Measurements from ENCODE around the gene PITPNM1.
"Not testable (repeated sequence)": the region's sequence is repeated elsewhere in the genome, so short reads cannot be mapped to it uniquely, and the experiment has no call there.

The PITPNM1 gene

DNA sequence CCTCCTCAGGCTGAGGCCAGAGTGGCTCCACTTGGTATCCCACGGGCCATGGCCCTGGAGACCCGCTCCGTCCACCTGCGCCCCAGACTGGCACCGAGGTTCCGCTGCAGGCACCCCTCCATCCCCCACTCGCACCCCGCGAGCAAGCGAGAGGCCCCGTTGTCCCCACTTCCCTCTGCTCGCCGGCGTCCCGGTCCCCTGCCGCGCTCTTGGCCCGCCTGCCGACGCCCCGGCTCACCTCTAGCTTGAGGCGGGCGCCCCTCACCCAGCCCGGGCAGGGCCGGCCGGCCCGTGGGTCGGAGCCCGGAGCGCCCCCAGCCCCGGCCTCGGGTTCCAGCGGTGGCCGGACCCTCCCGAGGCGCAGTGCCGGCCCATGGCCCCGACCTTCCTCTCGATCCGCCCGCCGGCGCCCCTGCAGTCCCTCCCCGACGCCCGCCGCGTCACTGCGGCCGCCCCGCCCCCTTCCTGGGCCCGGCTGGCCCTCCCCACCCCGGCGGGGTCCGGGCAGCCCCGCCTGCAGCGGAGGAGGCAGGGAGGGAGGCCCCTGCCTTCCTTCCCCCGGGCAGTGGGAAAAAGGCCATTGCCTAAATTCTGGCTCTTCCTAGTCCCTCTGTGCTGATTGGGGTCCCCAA, at the start of gene PITPNM1:
Gene PITPNM1 (minus strand): TSS at position 414 of the 632 bp plus-strand sequence. CDS start 1,183 bp downstream, outside the sequence.
- no peak for DNase-seq (ENCODE audit: low spot score)

DNA sequence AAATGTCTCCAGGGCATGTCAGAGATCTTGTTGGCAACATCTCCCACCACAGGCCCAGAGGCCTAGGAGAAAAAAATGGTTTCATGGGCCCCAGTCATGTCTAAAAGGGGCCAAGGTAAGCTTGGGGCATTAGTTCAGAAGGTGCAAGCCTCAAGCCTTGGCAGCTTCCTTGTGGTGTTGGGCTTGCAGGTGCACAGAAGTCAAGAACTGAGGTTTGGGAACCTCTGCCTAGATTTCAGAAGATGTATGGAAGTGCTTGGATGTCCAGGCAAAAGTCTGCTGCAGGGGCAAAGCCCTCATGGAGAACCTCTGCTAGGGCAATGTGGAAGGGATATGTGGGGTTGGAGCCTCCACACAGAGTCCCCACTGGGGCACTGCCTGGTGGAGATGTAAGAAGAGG, 46.5 kb upstream of the PITPNM1 start:
- DNase-seq (ENCODE audit: low spot score) = not testable (repeated sequence)

DNA sequence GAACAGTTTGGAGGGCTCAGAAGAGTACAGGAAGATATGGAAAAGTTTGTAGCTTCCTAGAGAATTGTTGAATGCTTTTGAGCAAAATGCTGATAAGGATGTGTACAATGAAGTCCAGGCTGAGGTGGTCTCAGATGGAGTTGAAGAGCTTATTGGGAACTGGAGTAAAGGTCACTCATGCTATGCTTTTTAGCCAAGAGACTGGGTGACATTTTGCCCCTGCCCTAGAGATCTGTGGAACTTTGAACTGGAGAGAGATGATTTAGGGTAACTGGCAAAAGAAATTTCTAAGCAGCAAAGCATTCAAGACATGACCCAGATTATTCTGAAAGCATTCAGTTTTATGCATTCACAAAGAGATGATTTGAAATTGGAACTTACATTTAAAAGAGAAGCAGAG, 46.0 kb upstream of the PITPNM1 start:
- no peak for DNase-seq (ENCODE audit: low spot score)

DNA sequence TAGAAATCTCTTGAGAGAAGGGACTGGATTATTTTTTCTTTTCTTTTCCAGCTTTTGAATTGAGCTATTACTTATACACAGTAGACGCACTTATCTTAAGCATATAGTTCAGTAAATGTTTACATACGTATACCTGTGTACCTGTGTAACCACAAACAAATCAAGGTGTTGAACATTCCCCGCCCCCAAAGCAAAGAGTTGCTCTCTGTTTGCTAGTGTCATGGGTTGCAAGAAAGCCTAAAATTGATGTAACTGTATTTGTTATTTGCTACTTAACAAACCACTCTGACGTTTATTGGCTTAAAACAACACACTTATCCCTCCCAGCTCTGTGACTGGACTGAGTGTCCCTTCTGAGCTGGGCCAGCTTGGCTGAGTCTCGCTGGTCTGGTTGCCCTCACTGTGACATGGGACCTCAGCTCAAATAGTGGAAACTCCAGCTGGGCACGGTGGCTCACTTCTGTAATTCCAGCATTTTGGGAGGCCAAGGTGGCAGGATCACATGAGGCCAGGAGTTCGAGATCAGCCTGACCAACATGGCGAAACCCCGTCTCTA, 43.5 kb upstream of the PITPNM1 start:
- DNase-seq (ENCODE audit: low spot score) = no peak

DNA sequence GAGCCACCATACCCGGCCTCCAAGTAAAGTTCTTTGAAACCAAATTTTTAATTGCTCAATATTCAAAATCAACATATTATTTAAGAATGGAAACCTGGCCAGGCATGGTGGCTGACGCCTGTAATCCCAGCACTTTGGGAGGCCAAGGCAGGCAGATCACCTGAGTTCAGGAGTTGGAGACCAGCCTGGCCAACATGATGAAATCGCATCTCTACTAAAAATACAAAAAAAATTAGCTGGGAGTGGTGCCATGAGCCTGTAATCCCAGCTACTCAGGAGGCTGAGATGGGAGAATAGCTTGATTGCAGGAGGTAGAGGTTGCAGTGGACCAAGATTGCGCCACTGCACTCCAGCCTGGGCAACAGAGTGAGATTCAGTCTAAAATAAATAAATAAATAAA, 42.9 kb upstream of the PITPNM1 start:
- DNase-seq (ENCODE audit: low spot score) = not testable (repeated sequence)

DNA sequence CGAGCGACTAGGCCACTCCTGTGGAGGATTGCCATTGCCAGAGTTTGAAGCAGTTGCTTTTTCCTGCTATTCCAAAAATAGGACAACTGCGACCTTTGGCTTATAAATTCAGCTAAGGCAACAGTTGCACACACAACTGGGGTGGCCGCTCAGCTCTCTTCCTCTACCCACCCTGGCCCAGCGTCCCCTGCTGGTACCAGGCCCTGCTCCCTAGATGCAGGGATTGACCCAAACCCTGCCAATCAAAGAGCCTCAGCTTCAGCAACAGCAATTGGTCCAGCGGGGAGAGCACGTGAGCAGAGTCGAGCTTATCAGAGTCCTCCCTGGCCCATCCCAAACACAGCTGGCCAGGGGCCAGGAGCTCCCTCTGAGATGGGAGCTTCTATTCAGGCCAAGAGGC, 40.1 kb upstream of the PITPNM1 start:
- no peak for DNase-seq (ENCODE audit: low spot score)

DNA sequence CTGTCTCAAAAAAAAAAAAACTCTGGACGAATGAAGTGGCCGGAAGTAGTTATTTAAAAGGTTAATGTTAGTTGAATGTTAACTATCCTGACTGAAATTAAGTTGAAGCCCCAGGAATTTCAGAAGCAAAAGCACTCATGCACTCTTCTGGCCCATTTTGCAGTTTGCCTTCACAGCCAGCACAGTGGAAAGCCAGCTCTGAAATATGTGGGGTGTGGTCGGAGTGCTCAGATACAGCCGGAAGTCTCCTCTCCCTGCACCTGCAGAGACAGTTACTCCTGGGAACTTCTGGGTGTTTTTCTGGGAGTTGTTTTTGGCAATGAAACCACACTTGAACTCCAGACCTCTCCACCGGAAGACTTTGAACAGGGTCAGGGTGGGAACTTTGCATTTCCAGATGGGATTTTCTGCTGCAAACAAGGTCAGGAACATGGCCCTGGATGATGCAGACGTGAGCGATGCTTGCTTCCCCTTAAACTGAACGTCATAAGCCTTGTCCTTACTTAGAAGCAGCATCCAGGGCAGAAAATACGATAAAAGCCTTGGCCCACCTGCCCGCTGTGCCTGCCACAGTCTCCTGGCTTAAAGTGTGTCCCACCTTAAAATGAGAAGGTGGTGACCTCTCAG, 39.6 kb upstream of the PITPNM1 start:
- peak; percentile 7 for DNase-seq (ENCODE audit: low spot score)

DNA sequence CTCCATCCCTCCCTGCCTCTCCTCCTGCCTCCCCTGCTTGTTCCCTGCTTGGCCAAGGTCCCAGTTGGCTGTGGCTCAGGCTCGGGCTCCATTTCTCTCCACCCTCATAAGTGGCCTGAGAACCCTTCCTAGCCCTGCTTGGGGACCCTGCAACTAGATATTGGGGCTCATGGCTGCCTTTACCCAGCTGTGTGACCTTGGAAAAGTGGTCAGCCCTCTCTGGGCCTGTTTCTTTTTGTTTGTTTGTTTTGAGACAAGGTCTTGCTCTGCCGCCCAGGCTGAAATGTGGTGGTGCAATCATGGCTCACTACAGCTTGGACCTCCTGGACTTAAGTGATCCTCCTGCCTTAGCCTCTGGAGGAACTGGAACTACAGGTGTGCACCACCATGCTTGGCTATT, 38.4 kb upstream of the PITPNM1 start:
- DNase-seq (ENCODE audit: low spot score) = no peak

DNA sequence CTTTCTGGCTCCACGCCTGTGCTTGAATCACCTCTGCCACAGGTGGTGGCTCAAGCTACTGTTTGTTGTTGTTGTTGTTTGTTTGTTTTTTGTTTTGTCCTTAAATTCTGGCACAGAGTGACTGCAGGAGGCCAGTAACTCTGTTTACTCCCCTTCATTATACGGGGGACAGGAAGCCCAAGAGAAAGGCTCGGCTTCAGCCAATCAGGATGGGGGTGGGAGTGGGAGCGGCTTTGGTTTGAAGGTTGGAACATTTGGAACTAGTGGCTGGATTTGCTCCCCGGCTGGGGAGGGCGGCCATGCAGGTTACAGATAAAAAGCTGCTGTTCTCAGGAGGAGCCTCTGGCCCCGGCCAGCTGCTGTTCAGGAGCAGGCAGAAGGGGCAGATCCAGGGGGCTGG, 37.8 kb upstream of the PITPNM1 start:
- no peak for DNase-seq (ENCODE audit: low spot score)

DNA sequence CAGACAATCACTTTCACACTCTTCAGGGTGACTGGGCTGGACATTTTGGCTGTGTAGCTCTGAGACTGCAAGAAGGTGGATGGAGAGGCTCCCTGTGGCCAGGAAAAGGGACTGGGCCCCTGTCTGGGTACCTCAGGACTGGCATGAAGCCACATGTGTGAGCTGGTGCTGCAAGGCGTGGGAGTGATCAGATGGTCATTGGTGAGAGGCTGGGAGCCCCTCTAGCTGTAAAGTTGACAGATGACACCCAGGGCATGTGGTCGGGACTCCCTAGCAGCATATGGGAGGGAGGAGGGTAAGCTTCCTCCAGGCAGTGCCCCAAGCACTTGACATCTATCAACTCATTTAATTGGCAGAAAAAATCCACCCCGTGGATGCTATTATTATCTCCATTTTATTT, 37.0 kb upstream of the PITPNM1 start:
- DNase-seq (ENCODE audit: low spot score) = no peak

DNA sequence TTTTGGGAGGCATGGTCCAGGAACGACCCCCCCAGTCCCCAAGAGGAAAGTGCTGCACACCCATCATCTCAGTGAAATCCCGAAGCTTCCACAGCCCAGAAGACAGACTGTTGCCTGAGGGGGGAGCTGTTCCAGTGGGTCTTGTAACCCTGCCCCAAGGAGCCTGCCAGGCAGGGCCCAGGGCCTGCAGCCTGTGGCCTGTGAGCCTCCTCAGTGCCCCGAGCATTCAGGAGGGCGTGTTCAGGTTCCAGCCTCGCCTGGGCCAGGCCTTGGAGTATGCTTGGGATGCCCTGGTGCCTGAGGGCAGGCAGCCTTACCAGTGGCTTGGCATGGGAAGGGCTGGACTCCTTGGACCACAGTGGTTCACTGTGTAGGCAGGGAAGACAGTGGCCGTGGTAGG, 36.0 kb upstream of the PITPNM1 start:
- DNase-seq (ENCODE audit: low spot score) = no peak

DNA sequence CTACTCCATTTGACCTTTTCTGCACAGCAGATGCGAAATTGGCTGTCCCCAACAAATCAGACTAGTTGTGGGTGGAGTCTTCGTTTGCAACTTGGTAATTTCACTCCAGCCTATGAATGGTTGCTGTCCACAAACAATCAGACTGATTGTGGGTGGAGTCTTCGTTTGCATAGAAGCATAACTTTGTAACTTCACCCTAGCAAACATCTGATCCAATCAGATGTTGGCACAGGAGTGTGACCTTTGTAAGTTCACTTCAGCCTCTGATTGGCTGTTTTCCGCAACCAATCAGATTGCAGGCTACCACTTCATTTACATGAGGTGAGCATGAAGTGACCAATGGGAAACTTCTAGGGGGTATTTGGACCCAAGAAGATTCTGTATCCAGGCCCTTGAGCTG, 34.4 kb upstream of the PITPNM1 start:
- no peak for DNase-seq (ENCODE audit: low spot score)

DNA sequence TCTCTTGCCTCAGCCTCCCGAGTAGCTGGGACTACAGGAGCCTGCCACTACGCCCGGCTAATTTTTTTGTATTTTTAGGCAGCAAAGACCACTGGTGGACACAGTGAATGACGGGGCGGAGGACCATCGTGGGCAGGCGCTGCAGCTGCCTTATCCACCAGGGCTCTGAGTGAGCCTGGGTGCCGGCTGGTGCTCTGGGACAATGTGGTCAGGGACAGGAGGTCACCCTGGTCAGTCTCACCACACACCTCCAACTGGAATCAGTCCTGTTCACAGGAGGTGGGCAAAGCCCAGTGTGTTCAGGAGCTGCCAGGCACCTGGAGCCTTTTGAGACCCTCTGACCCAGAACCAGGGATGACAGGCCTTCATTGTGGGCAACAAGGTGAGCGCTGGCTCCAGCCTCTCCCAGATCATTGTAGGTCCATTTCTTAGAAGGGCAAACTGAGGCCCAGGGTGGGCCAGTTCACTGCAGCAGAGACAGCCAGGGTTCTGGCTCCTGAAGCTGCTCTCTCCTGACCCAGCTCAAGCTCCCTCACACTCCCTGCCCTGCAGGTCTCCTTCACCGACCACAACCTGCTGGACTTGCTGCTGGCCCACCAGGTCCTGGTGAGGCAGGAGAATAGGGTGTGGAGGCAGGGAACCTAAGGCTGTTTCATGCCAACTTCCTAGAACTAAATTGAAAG, 33.8 kb upstream of the PITPNM1 start:
- DNase-seq (ENCODE audit: low spot score) = no peak

DNA sequence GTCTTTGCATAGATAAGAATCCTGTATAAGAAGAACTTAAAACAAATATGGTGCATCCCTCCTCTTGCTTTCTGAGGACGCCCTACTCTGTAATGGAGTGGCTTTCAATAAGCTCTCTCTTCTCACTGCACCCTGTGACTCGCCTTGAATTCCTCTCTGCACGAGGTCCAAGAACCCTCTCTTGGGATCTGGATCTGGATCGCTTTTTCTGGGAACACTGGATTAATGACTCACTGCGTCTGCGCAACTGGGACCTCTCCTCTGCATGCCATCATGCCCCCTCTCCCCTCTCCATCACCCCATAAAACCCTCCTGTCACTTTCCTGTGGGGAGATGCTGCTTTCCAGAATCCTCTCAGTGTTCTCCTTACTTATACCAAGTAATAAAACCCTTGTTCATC, 33.1 kb upstream of the PITPNM1 start:
- DNase-seq (ENCODE audit: low spot score) = no peak

DNA sequence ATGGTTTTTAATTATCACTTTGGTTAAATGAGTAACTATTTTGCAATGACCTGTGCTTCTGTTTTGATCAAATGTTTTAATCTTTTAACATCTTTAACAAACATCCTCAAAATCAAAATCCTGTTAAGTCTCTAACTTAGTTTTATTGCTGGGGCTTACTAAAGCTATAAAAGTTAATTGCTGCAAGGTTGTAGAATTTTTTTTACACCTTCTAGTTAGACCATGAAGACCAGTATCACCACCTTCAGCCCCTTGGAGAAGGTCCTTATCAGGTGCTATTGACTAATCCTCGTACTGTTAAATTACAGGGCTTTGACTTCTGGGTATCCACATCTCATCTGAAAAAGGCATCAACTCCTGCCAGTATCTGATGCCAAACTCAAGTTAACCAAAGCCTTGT, 30.4 kb upstream of the PITPNM1 start:
- no peak for DNase-seq (ENCODE audit: low spot score)

DNA sequence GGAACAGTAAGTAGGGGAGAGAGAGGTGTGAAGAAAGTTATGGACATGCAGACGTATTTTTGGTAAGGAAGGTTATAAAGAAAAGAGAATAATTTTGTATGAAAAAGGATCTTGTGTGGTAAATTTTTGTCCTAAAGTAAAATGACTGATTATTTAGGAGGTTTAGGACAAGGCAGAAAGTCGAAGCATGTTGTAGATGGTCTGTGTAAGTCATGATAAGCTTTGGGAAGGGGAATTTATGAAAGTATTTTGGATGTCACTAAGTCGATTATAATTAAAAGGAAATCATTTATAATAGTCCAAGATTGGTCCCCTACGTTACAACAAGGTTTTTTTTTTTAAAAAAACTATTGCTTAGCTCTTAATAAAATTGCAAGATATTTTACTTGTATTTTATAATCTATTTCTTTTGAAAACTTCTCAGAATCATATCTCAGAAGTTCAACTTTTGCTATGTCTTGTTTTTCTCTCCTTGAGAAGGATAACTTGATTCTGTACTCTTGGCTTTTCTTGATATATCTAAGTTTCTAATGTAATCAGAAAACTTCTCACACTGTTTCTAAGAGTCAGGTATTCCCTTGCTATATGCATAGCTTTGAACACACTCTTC, 29.0 kb upstream of the PITPNM1 start:
- DNase-seq (ENCODE audit: low spot score) = no peak

DNA sequence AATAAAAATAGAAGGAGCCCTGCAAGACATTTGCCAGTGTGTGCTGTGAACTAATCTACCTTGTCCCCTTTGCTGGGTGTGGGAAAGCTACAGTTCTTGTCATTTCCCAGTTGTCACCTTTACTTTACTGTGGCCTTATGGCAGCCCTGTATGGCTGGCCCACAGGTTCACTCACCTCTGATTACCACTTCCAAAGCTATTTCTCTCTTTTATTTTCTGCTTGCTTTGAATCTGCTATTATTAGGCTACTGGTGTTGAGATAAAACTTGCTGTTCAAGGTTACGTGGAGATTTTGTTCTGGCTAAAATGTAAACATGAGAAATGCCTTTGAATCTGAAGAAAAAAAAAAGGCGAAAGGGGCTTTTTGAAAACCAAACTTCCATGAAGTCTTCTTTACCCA, 27.7 kb upstream of the PITPNM1 start:
- no peak for DNase-seq (ENCODE audit: low spot score)

DNA sequence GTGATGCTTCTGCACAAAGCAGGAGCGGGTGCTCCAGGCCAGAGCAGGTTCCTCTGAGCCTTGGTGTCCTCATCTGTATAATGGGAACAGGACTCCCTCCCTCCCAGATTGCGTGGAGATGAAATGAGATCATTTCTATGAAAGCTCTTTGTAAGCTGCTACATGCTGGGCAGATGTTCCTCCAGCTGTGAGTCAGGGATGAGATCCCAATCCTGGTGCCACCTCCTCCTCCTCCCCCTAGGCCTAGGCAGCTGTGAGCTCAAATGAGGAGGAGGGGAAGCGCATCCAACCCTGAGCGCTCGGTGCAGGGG, 25.1 kb upstream of the PITPNM1 start:
- no peak for DNase-seq (ENCODE audit: low spot score)

DNA sequence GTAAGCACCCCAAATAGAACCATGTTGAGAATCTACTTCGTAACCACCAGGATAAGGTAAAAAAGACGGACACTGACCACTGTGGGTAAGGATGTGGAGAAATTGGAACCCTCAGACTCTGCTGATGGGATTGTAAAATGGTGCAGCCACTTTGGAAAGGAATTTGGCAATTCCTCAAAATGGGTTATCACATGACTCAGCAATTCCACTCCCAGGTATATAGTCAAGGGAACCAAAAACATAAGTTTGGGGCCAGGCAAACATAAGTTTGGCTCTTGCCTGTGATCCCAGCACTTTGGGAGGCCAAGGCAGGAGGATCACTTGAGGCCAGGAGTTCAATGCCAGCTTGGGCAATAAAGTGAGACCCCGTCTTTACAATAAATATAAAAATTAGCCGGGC, 23.2 kb upstream of the PITPNM1 start:
- no peak for DNase-seq (ENCODE audit: low spot score)

DNA sequence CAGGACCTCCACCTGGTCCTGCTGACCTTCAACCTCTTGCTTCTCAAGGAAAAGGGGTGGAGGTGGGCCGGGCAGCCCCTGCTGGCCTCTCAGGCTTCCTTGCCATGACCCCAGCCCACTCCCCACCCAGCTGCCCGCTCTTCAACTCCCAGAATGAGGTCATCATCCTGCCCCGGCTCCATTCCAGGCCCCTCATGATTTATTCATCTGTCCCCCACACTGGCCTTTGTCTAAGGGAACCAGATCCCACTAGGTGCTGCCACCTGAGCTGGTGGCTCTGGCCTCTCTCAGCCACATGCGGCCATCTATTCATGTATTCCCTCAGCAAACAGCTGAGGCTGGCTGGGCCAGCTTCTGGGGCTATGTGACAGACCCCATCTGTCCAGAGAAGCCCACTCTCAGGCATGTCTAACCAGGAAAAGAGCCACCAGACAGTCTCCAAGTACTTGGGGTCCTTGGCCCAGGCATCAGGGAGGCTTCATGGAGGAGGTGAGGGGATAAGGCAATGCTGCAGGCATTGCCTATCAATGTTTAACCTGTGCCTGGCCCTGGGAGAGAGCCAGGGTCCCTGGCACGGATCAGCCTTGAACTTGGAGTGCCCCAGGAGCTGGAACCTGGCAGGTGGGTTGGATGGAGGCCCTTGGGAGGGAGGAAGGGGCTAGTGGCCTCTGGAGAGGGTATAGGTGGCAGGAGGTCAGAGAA, 20.3 kb upstream of the PITPNM1 start:
- no peak for DNase-seq (ENCODE audit: low spot score)

DNA sequence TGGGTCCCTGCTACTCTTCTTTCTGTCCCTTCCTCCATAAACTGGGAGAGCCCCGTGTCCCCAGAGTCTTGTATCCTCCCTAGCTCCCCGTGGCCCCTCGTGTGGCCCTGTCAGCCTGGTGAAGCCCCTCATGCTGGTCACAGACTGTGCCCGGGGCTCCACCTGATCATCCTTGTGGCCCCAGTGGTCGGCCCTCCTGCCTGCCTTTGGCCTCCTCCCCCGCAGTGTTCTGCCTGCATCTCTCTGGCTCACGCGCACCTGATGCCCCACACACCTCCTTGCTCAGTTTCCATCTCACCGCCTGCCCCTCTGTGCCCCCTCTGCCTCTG, 19.3 kb upstream of the PITPNM1 start:
- DNase-seq (ENCODE audit: low spot score) = no peak

Measured in putamen (tissue), 1 donor.